Uterus (tissue), 4 donors: ENCODE data around the gene UBE2U. TPM values are rescaled to one million over a fixed set of nuclear protein-coding genes. Genes with fewer than 3 reads are reported as not detected.

Experiments
- DNase-seq, 2 donors: peaks; one replicate each; pipeline ENCODE4 v3.0.0-alpha.2; 2019 to 2020
- H3K27ac ChIP-seq, 2 donors: fragments of 200-600 bp; sonication (generic); 1 replicate in 1 of 2; 2 replicates in 1 of 2; pipeline ENCODE4 v1.5.1; 2016 to 2018
- H3K27me3 ChIP-seq, 2 donors: fragments of 200-600 bp; sonication (generic); one replicate each; pipeline ENCODE4 v1.5.1; 2018 to 2019; ENCODE audit warnings: control low read depth in 1 of 2
- H3K36me3 ChIP-seq, 2 donors: fragments of 200-600 bp; sonication (generic); one replicate each; pipeline ENCODE4 v1.5.1; 2019; ENCODE audit warnings: control low read depth in 1 of 2
- H3K4me1 ChIP-seq, 2 donors: fragments of 200-600 bp; sonication (generic); one replicate each; pipeline ENCODE4 v1.5.1; 2018 to 2019; ENCODE audit warnings: control low read depth in 1 of 2
- H3K4me3 ChIP-seq, 2 donors: fragments of 200-600 bp; sonication (generic); 1 replicate in 1 of 2; 2 replicates in 1 of 2; pipeline ENCODE4 v1.5.1; 2018 to 2019; ENCODE audit warnings: mild to moderate bottlenecking in 1 of 2
- H3K9me3 ChIP-seq, 2 donors: fragments of 200-600 bp; sonication (generic); one replicate each; pipeline ENCODE4 v1.5.1; 2019; ENCODE audit warnings: control low read depth in 1 of 2
- CTCF ChIP-seq, 4 experiments: fragments of 200-600 bp in 2 of 4; fragments of 450-650 bp in 2 of 4; sonication (generic) in 2 of 4; IDR thresholded peaks; one replicate each; pipeline ENCODE4 v1.5.1; 2016 to 2019; ENCODE audit warnings: antibody characterized with exemption in 4 of 4, mild to moderate bottlenecking in 2 of 4, moderate library complexity in 1 of 4
- POLR2A ChIP-seq, 2 donors: fragments of 450-650 bp; IDR thresholded peaks; one replicate each; pipeline ENCODE4 v1.6.1; 2016; ENCODE audit warnings: antibody characterized with exemption in 2 of 2, mild to moderate bottlenecking in 1 of 2, moderate library complexity in 1 of 2
- intact Hi-C: fragments of 100-400 bp; cut with DNase I; formaldehyde crosslinking; loops from one replicate; pipeline ENCODE4 v1.15.1; 2023; ENCODE audit warnings: low total_unique reads
- total RNA-seq, 4 donors: library from RNA; depleted of rRNA in 3 of 4; stranded (reverse); fragments of >200 nt in 3 of 4; gene quantifications; one replicate each; pipeline versions ENCODE4 v1.1.0 to v1.2.4, GENCODE V29; 2014 to 2023
- donor health status: DM: yes; HTN: yes; CAD: no.

The UBE2U gene
- total RNA-seq, 4 donors from 2014 or later = not detected

GRCh38 chr1:64179588-64179987 lies 23.8 kb upstream of the UBE2U start:
- TF ChIP-seq CTCF (IDR thresholded peaks at IDR 0.05) (no peak), POLR2A (IDR thresholded peaks at IDR 0.05) (no peak)
- H3K4me1 ChIP-seq = no peaks in the 10 kb centered on the region
- H3K36me3 ChIP-seq = no peaks in the 10 kb centered on the region
- H3K27me3 ChIP-seq = no peaks in the 10 kb centered on the region
- H3K9me3 ChIP-seq = no peaks in the 10 kb centered on the region
- no peak for DNase-seq
- intact Hi-C loops = no loop called here
- H3K27ac ChIP-seq = no peak overlapping the region
- no peak overlapping the region for H3K4me3 ChIP-seq

GRCh38 chr1:64182207-64182606 lies 21.2 kb upstream of the UBE2U start:
- Histone ChIP-seq H3K27ac (no peak overlapping the region), H3K27me3 (no peaks in the 10 kb centered on the region), H3K9me3 (no peaks in the 10 kb centered on the region), H3K36me3 (no peaks in the 10 kb centered on the region), H3K4me1 (no peaks in the 10 kb centered on the region), H3K4me3 (no peak overlapping the region)
- intact Hi-C loops = no loop called here
- DNase-seq = no peak
- TF ChIP-seq POLR2A (IDR thresholded peaks at IDR 0.05) = no peak
- TF ChIP-seq CTCF (IDR thresholded peaks at IDR 0.05) = no peak

GRCh38 chr1:64183395-64184002 lies 19.9 kb upstream of the UBE2U start:
- DNase-seq = peak in 1 of 2 donors; percentile 27

GRCh38 chr1:64184003-64184440 lies 19.4 kb upstream of the UBE2U start:
- Histone ChIP-seq H3K9me3 (no peaks in the 10 kb centered on the region), H3K27ac (no peak overlapping the region), H3K27me3 (no peaks in the 10 kb centered on the region), H3K4me3 (no peak overlapping the region), H3K36me3 (no peaks in the 10 kb centered on the region), H3K4me1 (no peaks in the 10 kb centered on the region)
- TF ChIP-seq POLR2A (IDR thresholded peaks at IDR 0.05) = no peak
- TF ChIP-seq CTCF (IDR thresholded peaks at IDR 0.05) = no peak
- no peak for DNase-seq
- intact Hi-C loops = no loop called here

More at GRCh38 chr1:64183395-64184002, 19.9 kb upstream of the UBE2U start:
- TF ChIP-seq CTCF (IDR thresholded peaks at IDR 0.05) (no peak), POLR2A (IDR thresholded peaks at IDR 0.05) (no peak)
- H3K36me3 ChIP-seq = no peaks in the 10 kb centered on the region
- H3K27ac ChIP-seq = no peak overlapping the region
- no peak overlapping the region for H3K4me3 ChIP-seq
- H3K4me1 ChIP-seq = no peaks in the 10 kb centered on the region
- intact Hi-C loops = no loop called here
- no peaks in the 10 kb centered on the region for H3K27me3 ChIP-seq
- no peaks in the 10 kb centered on the region for H3K9me3 ChIP-seq

DNA sequence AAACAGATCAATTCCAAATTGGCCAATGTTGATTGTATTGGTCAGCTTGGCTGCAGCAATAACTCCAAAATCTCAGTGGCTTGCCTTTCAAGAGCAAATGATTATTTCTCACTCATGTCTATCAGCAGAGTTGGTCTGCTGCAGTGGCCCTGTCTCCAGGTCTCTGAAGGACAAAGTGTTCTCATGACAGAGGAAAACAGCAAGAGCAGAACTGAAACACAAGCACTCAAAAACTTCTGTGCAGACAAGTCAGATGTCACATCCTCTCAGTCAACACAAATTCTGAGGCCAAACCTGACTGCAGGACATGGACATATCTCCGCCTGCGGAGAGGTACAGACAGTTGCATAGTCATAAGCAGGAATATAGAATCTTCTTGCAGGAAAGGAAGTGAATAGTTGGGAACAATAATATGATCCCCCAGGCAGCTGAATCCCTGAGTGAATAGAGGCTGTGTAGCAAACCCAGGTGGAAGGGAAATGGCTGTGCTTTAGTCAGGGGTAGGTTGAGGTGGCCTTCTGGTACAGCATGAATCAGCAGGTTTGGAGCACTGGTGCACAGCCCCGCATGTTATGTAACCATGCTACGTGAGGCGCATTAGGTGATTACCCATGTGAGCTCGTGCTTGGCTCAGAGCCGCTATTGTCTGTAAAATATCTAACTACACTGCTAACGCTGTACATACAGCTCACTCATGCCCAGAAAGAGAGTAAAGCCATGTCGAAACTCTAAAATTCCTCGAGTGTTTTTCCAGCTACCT lies 17.1 kb upstream of the UBE2U start:
- TF ChIP-seq CTCF (IDR thresholded peaks at IDR 0.05) = no peak
- TF ChIP-seq POLR2A (IDR thresholded peaks at IDR 0.05) = no peak
- H3K9me3 ChIP-seq = no peaks in the 10 kb centered on the region
- intact Hi-C loops = no loop called here
- no peaks in the 10 kb centered on the region for H3K36me3 ChIP-seq
- H3K4me1 ChIP-seq = no peaks in the 10 kb centered on the region
- no peaks in the 10 kb centered on the region for H3K27me3 ChIP-seq
- DNase-seq = no peak
- H3K27ac ChIP-seq = no peak overlapping the region
- H3K4me3 ChIP-seq = no peak overlapping the region
